Renal cortex interstitium (tissue), 11 donors: ENCODE measurements around the gene MAML3. TPM values are rescaled to one million over a fixed set of nuclear protein-coding genes. Genes with fewer than 3 reads are reported as not detected.

Experiments used
- DNase-seq, 11 donors: peaks; one replicate each; pipeline ENCODE4 v3.0.0-alpha.2; 2013; ENCODE audit warnings: low read depth in 9 of 11, low spot score in 4 of 11; ENCODE audit errors: extremely low read depth in 1 of 11
- polyA plus RNA-seq, 3 donors: library from polyadenylated mRNA; unstranded; fragments of 120-200 nt; gene quantifications; one replicate each; pipeline ENCODE4 v1.2.1, GENCODE V29; 2013; ENCODE audit not compliant: insufficient read length in 3 of 3

The MAML3 gene
- polyA plus RNA-seq, 3 donors: 16.2 to 18.5 (median 17.8) TPM

- DNase-seq: no peak
Measured at GRCh38 chr4:140110542-140111215, 43.3 kb downstream of the MAML3 start.

DNA sequence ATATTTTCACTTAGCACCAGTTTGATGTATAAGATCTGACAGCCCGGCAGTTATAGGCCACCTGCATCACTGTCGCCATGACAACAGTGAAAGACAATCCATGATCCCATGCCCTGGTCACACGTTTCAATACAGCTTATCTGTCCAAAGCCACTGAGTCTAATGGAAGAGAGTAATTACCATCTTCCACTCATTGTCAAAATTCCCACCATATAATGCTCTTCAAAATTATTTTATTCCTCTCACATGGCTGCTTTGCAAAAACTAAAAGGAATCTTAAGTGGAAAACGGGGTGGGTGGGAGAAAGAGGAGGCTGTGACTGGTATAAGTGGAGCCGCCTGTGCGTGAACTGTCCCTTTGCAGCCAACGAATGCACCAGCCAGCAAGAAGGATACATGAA lies 44.2 kb downstream of the MAML3 start:
- DNase-seq: no peak

GRCh38 chr4:140109292-140109691 lies 44.7 kb downstream of the MAML3 start:
- no peak for DNase-seq

GRCh38 chr4:140108713-140109230 lies 45.2 kb downstream of the MAML3 start:
- no peak for DNase-seq

- DNase-seq: no peak
Measured at GRCh38 chr4:140108243-140108642, 45.7 kb downstream of the MAML3 start.

- DNase-seq: no peak
Measured at GRCh38 chr4:140106289-140106844, 47.6 kb downstream of the MAML3 start.

GRCh38 chr4:140105436-140105835 lies 48.5 kb downstream of the MAML3 start:
- DNase-seq: no peak

- DNase-seq: no peak
Measured at GRCh38 chr4:140103676-140104075, 50.3 kb downstream of the MAML3 start.

DNA sequence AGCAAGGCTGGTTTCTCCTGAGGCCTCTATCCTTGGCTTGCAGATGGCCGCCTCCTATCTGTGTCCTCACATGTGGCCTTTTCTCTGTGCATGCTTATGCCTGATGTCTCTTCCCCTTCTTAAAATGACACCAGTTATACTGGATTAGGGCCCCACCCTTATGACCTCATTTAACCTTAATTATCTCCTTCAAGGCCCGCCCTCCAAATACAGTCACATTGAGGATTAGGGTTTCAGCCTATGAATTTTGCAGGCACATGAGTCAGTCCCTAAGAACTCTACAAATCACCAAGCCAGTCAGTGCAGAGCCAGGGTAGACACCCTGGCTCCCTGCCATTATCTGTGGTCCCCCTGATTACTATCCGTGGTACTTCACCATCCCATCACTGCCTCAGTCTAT lies 51.6 kb downstream of the MAML3 start:
- no peak for DNase-seq

DNA sequence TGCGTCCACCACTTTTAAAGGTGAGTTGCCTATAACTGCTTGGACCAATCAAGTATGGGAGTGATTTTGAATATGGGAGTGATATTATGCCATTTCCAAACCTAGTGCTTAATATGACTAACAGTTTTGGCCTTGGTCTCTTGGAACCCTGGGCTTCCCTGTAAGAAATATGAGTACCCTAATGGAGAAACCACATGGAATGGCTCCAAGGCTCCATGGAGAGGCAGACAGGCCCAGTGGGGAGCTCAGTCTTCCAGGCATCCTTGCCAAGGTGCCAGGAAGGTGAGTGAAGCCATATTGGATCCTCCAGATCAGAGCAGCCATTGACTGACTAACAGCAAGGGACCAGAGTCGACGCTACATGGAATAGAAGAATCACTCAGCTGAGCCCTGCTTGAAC lies 53.2 kb downstream of the MAML3 start:
- DNase-seq: no peak

DNA sequence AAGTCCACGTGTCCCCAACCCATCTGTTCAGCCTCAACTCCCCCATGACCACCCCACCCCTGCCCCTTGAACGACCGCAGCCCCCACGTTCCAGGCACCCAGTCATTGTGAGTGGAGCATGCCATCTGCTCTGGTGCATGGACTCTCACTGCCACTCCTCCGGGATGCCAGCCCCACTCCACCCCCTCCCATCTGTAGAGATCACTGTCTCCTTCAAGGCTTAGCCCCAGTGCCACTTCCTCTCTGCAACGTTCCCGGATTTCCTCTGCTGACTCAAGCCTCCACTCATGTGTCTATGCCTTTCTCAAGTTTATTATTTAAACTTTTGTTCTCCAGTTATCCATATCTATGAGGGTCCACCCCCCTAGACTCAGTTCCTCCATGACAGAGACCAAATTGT lies 54.0 kb downstream of the MAML3 start:
- DNase-seq: no peak

- DNase-seq: no peak
Measured at GRCh38 chr4:140098455-140099160, 55.4 kb downstream of the MAML3 start.

DNA sequence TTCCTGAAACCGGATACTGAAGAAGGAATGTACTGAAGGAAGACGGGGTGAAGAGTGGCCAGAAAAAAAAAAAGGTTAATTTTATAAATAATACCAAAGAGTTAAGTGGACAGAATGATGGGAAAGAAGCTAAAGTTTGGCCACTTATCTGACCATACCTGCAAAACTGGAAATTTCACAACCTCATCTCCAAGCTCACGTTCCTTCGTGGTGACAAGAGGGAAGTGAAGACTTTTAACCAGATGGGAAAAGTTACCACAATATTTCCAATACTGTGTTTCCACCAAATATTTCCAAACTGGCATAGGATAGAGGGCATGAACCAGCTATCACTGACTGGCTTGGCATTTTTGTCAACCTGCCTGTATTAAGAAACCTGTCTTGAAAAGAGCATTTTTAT lies 56.4 kb downstream of the MAML3 start:
- no peak for DNase-seq

DNA sequence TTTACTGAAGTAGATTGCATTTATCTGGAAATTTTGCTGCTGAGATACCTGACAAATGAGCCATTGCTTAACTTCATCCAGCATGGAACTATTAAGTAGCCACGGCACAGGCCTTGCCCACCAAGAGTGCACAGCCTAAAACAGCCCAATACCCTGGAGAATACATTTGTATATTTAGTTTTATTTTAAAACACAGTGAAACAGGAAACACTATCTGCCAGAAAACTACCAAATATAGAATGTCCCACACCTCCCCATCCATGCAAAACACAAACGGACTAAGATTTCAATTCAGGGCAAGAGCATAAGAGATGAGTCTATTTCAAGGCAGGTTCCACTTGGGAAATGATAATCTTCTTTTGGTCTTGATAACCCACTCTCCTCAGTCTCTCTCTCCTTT lies 57.1 kb downstream of the MAML3 start:
- no peak for DNase-seq

- DNase-seq: no peak
Measured at GRCh38 chr4:140096483-140096861, 57.5 kb downstream of the MAML3 start.

- DNase-seq: no peak
Measured at GRCh38 chr4:140095694-140096482, 58.1 kb downstream of the MAML3 start.

DNA sequence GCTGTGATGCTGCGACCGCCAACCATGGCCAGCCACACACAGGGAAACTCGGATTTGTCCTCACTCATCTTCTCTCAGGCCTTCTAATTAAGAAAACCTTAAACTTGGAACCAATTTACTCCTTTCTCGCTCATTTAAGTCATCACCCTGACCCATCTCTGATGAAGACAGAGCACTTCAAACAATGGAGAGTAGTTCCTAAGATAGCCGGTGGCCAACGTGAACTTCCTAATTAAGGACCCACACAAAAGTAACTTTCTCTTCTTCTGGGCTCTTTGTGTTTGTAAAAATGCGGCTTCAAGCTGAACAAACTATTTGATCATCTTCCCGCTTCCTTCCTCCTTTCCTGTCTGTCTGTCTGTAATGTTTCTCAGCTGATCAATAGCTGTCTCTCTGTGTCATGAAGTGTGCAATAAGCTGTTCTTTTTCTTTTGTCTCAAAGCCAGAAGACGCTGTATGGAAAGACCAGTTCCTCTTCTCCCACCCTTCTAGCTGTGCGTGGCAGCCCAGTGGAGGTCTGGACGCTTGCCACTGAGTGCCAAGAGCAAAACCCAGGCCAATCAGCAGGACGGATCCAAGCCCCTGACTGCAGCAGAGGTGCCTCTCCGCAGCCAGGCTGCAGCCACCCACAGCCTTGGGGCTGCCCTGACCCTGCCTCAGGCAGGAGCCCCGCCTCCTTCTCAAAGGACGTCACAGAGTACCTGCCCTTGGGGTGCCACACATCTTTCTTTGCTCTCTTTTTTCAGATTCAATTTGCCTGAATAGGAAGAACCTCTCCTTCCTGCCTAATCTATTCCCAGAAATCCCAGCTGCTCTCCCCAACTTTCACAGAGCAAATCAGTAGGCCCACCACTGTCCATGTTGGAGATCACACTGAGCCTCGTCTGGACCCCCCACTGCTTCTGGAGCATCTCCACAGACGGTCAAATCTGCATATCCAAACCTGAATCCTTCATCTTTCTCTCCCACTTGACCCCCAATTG lies 59.3 kb downstream of the MAML3 start:
- no peak for DNase-seq

DNA sequence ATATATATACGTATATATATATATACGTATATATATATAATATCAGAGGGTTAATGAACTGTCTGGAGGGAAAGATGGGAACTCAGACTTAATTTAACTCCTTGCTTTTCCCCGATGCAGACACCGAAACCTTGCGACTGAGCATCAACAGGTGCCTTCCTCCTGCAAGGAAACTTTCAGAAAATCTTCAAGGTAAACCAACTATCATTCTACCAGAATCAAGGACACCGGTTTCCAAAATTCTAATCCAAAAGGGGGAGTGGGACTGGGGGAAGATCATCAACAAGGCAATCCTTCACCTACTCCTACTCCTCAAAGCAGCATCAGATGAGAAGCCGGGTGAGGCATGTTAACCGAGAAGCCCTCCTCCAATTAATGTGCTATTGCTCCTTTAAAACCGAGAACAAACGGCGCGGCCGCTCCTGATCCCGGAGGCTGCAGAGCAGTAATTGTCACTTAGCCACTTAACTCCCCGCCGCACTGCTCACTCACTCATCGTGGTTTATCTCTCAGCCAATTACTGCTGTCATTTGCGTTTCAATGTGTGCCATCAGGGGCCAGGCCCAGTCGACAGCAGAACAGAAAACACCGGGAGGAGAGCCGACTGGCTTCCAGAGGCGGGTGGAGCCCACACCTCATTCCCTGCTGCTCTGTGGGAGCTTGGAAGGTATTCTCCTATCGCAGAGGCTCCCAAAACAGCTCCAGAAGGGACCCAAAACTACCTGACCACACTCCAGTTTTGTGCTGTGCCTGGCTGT lies 61.7 kb downstream of the MAML3 start:
- no peak for DNase-seq
